ENCODE data around the gene ISOC2.

Gene ISOC2

GRCh38 chr19:55447421-55448174, 13.8 kb downstream of the ISOC2 start:
- DNase-seq (ENCODE audit: insufficient read length, low spot score) (no peak), FAIRE-seq (no peak)
- no peak for TF ChIP-seq CTCF (IDR thresholded peaks at IDR 0.05; ENCODE audit: insufficient read depth, missing control alignments)

- TF ChIP-seq CTCF (IDR thresholded peaks at IDR 0.05; ENCODE audit: insufficient read depth, missing control alignments) = no peak
These were observed 15.4 kb downstream of the ISOC2 start for GRCh38 chr19:55446060-55446459.

GRCh38 chr19:55444646-55445045, 16.8 kb downstream of the ISOC2 start:
- FAIRE-seq (no peak), DNase-seq (ENCODE audit: insufficient read length, low spot score) (no peak)
- TF ChIP-seq CTCF (IDR thresholded peaks at IDR 0.05; ENCODE audit: insufficient read depth, missing control alignments) = no peak

More at GRCh38 chr19:55446060-55446459, 15.4 kb downstream of the ISOC2 start:
- FAIRE-seq (no peak), DNase-seq (ENCODE audit: insufficient read length, low spot score) (no peak)

- TF ChIP-seq CTCF (IDR thresholded peaks at IDR 0.05; ENCODE audit: insufficient read depth, missing control alignments) = no peak
- no peak for FAIRE-seq
- DNase-seq (ENCODE audit: insufficient read length, low spot score) = no peak
These were observed 17.5 kb downstream of the ISOC2 start for GRCh38 chr19:55443824-55444480.

- no peak for FAIRE-seq
- no peak for TF ChIP-seq CTCF (IDR thresholded peaks at IDR 0.05; ENCODE audit: insufficient read depth, missing control alignments)
- no peak for DNase-seq (ENCODE audit: insufficient read length, low spot score)
These were observed 18.2 kb downstream of the ISOC2 start, which contains the start of gene SHISA7 for GRCh38 chr19:55443045-55443823. TSS of gene SHISA7 (minus strand) at chr19:55443300. CDS start at chr19:55442863, 437 bp downstream.

GRCh38 chr19:55442372-55442961, 19.0 kb downstream of the ISOC2 start:
- no peak for TF ChIP-seq CTCF (IDR thresholded peaks at IDR 0.05; ENCODE audit: insufficient read depth, missing control alignments)
- DNase-seq (ENCODE audit: insufficient read length, low spot score) (no peak), FAIRE-seq (no peak)
